NCI-H2227 treated with DMSO at 0.1 percent for 48 hours (cell line): Measurements from ENCODE around the gene SYTL5.
"Not testable (repeated sequence)": the region's sequence is repeated elsewhere in the genome, so short reads cannot be mapped to it uniquely, and the experiment has no call there.

Source experiments
- DNase-seq: peaks from one replicate; lab custom pipeline; 2025; lab: John Stamatoyannopoulos, UW

SYTL5 gene

DNA sequence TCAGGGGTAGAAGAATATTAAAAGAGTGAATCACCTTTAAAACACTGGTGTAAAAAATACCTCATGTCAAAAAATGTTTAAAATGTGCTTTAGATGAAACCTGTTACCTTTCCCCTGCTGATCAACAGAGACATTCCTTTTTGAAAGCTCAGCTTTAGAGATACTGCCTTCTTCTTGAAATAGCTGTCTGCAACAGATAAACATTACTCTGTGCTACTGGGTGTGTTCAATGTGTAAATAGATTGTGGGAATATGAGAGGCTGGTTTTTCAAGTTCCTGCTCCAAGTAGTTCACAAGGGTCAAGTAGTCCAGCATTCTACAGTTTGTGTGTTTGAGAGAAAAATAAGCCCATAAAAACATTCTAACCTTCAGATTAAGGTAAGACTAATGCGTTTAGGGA is at the start of gene SYTL5:
Gene SYTL5 (plus strand): TSS at position 263 of the 400 bp plus-strand sequence. CDS start 27,337 bp downstream, outside the sequence.
- DNase-seq: no peak

DNA sequence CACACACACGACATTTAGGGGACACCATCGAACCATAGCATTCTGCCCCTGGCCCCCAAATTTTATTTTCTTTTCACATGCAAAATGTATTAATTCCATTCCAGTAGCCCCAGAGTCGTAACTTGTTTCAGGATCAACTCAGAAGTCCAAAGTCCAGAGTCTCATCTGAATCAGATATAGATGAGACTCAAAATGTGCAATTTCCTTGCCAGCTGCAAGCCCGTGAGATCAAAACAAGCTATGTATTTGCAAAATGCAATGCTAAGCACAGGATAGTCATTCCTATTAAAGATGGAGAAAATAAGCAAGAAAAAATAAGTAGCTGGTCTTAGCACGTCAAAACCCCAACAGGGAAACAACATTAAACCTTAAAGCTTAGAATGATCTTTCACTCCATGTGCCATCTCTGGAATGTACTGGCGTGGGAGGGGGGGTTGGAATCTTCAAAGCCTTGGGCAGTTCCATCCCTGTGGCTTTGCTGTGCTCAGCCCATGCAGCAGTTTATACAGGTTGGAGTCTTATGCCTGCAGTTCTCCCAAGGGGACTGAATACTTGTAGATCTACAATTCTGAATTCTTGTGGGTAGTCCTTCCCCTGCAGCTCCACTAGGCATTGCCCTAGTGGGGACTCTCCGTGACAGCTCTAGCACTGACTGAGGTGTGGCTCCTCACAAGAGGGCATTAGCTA is 47.7 kb upstream of the SYTL5 start:
- no peak for DNase-seq

DNA sequence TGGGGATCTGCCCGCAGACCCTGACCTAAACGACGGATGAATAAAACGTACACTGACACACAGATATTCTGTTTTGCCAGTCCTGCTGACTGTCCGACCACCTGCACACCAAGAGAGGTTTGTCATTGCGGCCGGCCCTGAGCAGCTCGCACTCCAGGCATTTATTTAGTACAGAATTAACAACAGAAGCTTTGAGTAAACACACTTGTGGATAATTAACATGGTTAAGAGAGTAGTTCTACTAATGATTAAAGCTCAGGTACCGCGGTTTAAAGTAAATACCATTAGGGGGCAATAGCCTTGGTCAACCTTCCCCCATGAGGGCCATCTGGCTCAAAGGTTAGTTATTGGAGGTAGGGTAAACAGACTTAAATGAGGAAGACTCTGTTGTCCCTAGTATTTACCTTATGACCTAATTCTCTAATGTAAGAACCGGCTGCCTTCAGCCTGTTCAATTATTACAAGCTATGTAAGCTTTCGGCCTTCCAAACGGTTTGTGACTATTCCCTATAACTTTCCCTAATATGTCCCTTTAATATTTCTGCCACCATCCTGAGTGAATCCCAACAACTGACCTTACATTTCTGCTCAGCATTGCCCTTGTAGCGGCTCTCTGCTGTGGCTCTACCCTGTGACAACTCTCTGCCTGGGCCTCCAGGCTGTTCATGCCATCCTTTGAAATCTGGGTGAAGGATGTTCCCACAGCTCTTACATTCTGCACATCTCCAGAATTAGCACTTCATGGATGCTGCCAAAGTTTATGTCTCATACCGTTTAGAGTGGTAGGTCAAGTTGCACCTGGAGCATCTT is 46.9 kb upstream of the SYTL5 start:
- no peak for DNase-seq

DNA sequence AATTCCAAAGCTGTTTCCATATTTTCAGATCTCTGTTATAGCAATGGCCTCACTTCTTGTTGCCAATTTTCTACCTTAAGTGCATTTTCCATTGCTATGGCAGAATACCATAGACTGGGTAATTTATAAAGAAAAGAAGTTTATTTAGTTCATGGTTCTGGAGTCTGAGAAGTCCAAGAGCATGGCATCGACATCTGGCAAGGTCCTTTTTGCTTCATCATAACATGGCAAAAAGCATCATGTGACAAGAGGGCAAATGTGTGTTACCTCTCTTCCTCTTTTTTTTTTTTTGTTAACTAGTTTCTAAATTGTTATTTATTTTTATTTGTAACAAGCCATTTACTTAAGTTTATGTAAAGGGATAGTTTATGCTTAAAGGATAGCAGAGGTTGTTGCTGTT is 45.2 kb upstream of the SYTL5 start:
- DNase-seq: no peak

DNA sequence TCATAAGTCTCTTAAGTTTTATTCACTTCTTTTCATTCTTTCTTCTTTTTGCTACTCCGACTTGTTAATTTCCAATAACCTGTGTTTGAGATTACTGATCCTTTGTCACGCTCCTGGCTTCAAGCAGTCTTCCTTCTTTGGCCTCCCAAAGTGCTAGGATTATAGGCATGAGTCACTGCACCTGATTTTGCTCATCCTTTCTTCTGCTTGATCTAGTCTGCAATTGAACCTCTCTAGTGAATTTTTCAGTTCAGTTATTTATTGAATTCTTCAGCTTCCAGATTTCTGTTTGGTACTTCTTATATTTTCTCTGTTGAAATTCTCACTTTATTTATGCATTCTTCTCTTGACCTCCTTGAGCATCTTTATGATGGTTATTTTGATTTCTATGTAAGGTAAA is 38.6 kb upstream of the SYTL5 start:
- no peak for DNase-seq

DNA sequence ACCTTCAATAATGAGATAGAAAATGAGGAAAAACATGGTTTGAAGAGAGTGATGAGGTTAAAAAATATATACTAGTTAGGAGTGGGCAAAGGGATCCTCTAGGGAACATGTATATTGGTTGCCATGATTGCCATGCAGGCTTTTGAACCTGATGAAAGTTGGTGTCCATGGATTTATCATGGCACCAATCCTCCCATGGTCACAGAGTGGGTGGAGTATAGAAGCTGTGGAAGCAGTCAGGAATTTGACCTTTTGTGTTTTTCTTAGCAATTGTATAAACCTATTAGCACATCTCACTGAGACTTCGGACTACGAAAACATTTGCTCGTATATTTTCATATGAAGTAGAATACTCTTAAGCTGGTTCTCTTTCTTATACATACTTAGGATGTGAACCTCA is 30.9 kb upstream of the SYTL5 start:
- no peak for DNase-seq

DNA sequence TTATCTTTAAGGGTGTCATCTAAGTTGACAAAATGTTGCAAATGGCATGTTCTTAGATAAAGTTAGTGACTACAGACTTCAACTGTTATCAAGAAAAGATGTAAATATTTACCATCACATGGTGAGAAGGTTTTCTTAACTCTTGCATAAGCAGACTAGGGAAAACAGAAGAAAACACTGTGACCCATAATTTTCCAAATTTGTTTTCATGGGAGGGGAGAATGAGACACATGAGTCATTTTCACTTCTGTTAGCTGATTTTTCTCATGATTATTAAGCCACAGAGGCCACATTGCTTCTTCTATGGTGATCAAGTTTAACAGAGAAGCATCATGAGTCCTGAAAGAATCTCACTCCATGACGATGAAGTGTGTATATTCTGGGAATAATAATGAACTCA is 30.2 kb upstream of the SYTL5 start:
- no peak for DNase-seq

DNA sequence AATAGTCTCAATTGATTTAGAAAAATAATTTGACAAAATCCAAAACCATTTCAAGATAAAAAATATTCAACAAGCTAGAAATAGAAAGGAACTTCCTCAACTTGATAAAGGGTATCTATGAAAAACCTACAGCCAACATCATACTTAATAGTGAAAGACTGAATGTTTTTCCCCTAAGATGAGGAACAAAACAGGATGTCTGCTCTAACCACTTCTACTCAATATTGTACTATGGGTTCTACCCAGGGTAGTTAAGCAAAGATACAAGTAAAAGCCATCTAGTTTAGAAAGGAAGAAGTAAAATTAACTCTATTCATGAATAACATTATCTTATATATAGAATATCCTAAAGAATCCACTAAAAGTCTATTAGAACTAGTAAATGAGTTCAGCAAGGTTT is 21.5 kb upstream of the SYTL5 start:
- no peak for DNase-seq

DNA sequence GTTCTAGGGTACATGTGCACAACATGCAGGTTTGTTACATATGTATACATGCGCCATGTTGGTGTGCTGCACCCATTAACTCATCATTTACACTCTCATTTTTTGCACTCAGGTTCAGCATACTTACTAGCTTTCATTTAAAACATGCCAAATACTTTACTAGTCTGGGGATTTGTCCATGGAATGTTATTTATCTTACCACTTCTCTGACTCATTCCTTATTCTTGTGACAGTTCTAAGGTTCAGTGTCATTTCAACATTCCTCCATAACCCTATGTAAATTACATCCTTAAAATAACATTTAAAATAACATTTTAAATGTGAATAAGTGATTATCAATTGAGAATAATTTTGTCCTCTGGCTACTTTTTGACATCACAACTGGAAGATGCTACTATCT is 19.5 kb upstream of the SYTL5 start:
- no peak for DNase-seq

DNA sequence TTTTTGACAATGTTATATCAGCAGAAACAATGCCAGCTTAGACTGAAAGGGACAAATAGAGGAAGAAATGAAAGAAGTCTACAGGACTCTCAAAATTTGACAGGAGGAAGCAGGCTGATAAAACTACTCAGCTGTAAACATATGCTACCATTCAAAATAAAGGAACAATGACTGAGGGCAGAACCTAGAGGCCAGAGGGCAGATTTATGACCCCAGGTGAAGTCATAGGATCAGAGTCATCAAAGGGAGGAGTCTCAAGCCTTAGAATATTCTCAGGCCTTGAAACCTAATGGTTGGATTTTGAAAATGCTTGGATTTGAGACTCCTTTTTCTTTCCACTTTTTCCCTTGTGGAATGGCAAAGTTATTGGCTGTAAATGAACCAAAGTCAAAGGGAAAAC is 17.0 kb upstream of the SYTL5 start:
- no peak for DNase-seq

DNA sequence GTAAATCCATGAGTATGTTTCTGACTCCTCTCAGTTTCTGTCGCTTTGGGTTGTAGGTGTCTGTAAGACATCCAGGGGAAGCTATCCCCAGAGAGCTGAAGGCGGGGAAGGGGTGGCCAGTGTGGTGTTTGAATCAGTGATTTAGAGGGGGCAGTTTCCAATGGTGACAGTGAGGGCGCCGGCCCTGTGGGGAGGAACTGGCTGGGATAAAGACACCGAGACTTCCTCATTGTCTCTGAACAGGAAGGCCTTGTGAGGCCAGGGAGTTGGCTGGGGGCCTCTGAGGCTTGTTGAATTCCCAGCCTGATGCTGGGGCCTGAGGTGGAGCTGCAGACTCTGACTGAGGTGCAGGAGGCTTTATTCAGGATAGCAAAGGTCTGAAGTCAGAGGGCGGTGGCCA is 15.1 kb upstream of the SYTL5 start:
- not testable (repeated sequence) for DNase-seq

DNA sequence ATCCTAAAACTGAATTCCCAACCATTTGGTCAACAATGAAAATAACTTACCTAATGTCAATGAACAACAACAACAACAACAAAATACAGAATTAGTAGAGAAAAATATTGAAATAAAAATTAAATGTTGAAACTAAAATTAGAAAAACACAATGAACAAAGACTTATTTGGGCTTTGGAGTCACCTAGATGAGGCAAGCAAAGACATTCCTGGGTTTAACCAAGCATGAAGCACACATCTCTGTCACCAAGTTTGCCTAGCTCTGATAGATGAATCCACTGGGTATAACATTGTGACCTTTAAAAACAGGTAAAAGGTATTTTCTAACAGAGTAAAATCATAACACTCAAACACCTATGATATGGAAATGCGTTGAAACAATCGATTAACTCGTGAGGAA is 13.2 kb upstream of the SYTL5 start:
- no peak for DNase-seq

DNA sequence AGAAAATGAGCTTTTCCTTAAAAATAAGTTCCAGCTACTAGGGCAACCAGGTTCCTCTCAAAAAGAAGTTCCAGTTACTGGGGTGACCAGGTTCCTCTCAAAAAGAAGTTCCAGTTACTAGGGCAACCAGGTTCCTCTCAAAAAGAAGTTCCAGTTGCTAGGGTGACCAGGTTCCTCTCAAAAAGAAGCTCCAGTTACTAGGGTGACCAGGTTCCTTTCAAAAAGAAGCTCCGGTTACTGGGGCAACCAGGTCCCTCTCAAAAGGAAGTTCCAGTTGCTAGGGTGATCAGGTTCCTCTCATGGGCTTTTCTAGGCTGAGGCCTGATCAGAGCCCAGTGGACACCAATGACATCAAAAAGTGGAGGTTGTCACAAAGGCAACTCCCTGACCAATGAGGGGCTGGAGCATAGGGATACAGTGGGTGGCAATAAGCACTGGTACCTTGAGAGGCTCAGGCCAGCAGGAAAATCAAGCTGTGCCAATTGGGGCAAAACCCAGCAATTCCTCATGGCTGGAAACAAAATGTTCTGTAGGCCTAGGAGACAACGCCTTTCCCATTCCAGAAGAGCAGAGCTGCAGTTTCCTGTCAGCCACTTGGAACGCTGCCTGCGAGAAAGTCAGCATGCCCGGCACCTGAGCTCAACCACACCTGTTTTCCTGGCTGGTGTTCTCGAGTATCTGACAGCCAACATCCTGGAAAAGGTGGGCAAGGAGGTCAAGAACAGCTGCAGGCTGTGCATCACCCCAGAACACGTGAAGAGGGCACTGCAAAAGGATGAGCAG is 12.3 kb upstream of the SYTL5 start:
- DNase-seq: no peak

DNA sequence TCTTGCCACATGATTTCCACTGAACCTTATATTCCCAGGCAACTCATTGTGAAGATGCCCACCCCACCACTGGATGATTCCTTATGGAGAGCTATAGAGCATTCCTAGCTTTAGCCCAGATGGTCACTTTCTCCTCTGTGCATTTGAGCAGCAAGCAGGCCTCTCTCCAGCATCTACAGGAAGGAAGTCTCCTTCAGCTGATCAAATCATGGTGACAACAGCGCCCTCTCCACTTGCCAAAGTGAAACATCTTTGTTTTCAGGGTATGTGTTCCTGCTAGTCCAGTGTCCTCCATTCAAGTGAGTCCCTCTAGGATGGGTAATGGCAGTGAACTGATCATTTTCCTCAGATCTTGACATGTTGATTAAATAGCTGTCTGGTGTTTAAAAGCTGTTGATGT is 10.9 kb upstream of the SYTL5 start:
- no peak for DNase-seq

DNA sequence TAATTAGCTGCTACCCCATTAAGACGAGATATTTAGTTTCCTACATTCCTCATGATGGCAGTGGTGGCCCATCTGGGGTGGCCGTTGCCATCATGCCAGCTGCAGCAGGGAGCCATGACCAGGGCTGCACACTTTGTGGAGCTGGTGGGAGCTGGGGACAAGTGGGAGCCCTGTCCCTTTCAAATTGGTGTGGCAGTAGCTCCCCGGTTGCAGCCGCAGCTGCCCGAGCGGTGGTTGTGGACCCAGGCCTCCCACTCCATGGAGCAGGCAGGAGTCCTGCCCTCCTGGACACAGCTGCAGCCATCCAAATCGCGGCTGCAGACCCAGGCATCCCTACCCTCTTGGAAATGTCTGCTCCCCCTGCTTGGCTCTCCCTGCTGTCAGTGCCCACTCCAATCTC is 9.3 kb upstream of the SYTL5 start:
- DNase-seq: no peak

DNA sequence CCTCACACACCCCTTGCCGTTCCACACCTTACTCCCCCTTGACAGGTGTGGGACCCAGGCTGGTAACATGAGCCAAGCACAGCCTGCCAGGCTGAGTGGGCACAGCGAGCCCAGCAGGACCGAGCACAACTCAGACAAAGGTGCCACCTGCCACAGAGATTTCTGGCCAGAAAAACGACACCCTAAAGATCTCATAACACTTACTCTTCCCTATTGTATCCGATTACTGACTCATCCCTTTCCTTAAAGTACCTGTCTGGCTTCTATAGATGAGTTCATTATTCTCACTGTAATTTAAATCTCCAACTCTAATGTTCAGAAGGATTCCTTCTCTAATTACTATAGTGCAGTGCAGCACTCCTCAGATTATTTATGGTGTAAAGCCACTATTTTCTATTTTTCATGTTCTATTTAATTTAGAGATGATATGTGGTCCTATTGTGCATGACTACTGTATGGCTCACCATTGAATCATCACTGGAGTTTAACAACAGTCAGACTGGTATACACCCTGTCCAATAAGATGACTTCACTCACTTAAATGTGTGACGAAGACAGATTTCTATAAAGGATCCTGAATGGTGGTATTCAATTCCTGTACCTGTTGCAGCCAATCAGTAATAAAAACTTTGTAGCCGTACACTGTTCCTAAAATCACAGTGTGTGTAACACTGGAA is 7.6 kb upstream of the SYTL5 start:
- no peak for DNase-seq

DNA sequence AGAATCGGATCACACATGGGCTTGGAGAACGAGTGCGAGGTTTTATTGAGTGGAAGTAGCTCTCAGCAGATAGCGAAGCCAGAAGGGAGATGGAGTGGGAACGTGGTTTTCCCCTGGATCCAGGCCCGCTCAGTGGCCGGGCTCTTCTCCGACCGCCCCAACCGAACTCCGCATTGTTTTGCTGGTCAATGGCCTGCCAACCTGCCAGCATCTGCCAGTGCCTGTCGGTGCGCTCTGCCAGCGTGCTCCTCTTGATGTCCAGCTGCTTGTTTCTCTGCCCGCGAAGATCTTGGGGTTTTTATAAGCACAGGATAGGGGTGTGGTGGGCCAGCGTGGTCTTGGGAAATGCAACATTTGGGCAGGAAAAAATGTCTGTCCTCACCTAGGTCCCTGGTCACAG is 5.6 kb upstream of the SYTL5 start:
- DNase-seq: no peak

DNA sequence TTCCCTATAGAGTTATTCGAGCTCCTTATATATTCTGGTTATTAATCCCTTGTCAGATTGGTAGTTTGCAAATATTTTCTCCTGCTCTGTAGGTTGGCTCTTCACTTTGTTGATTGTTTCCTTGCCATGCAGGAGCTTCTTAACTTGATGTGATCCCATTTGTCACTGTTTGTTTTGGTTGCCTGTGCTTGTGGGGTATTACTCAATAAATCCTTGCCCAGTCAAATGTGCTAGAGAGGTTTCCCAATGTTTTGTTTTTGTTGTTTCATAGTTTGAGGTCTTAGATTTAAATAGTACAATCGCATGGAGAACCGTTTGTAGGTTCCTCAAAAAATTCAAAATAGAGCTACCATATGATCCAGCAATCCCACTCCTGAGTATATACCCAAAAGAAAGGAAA is 2.3 kb upstream of the SYTL5 start:
- DNase-seq: no peak

DNA sequence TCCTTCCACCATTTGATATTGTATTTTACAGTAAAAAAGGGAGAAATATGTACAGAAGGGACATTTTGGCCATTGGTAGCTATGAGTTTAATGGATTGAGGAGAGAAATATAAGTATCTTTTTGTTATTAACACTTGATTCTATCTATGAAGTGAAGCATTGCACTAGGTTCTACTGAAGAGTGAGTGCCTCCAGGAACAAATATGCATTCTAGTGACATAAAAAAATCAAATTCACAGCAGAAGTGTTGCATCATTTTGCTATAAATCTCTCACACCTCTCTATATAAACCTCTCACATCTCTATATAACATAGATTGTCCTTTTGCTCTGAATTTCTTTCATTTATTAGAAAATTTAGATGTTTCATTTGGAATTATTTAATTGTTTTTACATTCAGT is 425 bp downstream of the SYTL5 start:
- no peak for DNase-seq

DNA sequence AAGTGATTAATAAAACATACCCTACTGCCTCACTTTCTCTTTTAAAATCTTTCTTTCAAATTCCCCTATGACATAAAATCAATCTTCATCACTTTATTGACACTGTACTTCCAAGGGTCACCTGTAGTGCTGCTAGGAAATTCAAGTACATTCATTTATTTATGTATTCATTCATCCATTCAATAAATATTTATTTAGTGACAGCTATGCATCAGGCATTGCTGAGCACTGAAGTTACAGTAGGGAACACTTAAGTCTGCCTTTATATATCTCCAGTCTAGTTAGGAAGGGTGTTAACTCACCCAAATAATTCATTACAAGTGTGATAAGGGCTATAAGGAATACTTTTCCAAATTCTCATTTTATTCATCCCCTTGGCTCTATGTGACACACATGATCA is 2.3 kb downstream of the SYTL5 start:
- no peak for DNase-seq

DNA sequence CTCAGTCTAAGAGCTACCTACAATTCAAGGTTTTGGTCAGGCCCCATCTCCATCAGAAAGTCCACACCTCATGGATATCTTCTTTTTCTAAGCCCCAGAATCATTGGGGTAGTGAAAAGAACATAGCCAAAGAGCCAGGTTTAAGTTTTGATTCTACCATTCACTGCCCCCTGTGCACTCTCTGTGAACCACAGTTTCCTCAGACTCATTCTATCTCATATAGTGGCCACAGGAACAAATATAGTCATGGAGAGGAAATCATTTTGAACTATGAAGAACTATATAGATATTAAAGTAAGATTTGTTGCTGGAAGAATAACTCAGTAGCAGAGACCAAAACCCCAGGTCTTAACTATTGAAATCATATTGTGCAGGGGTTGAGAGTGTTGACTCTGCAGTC is 3.3 kb downstream of the SYTL5 start:
- DNase-seq: no peak

DNA sequence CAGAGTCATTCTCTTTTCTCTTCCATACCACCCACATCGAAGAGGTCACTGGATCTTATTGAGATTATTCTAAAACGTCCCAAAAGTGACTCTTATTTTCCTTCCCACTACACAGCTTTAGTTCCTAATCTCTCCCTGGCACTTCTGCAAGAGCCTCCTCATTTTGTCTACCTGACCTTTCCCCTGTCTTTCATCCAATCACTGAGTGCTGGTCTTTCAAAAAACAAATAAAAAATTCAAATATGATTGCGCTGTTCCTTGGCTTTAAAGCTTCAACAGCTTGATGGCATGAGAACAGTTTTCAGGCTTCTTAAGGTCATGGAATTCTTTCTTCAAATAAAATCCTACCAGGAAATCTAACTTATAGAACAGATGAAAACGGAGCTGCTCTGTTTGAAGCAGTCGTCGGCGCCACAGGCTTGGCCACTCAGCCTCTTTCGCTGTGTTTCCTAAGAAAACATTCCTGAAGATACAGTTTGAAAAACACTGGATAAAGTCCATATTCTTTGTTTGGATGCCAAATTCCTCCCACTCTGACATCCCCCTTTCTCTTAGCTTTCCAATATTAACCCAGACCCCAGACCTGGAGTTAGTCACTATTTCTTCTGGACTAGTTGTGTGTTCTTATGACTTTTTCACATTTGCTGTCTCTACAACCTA is 12.5 kb downstream of the SYTL5 start:
- no peak for DNase-seq
